T-helper 2 cell treated with Interferon-gamma antibody and Interleukin-4, amounts not matched to agents 5 μg/mL and 100 μg/mL, for 36 hours (primary cell): ENCODE results near the gene TMEM125.

Source experiments
- DNase-seq: peaks from one replicate; pipeline ENCODE4 v3.0.0; 2021; ENCODE audit warnings: low spot score
- H3K27ac Mint-ChIP-seq: one replicate; pipeline ENCODE4 v1.8.0; 2021; ENCODE audit warnings: mild to moderate bottlenecking, mixed read lengths
- H3K27me3 Mint-ChIP-seq: one replicate; pipeline ENCODE4 v1.8.0; 2021; ENCODE audit warnings: low read depth, mixed read lengths
- H3K36me3 Mint-ChIP-seq: one replicate; pipeline ENCODE4 v1.8.0; 2021; ENCODE audit warnings: low read depth, mixed read lengths
- H3K4me1 Mint-ChIP-seq: one replicate; pipeline ENCODE4 v1.8.0; 2021; ENCODE audit warnings: low read depth, mixed read lengths
- H3K4me3 Mint-ChIP-seq: one replicate; pipeline ENCODE4 v1.8.0; 2022; ENCODE audit warnings: mild to moderate bottlenecking, moderate library complexity, mixed read lengths
- H3K9me3 Mint-ChIP-seq: one replicate; pipeline ENCODE4 v1.8.0; 2021; ENCODE audit warnings: mixed read lengths

The TMEM125 gene

GRCh38 chr1:43303471-43304313 lies 33.9 kb downstream of the TMEM125 start:
- no peaks in the 10 kb centered on the region for H3K9me3 Mint-ChIP-seq
- no peaks in the 10 kb centered on the region for H3K36me3 Mint-ChIP-seq
- H3K4me1 Mint-ChIP-seq, result no peaks in the 10 kb centered on the region
- peak overlapping the region; percentile 13 for H3K27ac Mint-ChIP-seq
- H3K27me3 Mint-ChIP-seq, result no peaks in the 10 kb centered on the region
- no peak overlapping the region for H3K4me3 Mint-ChIP-seq
- no peak for DNase-seq

DNA sequence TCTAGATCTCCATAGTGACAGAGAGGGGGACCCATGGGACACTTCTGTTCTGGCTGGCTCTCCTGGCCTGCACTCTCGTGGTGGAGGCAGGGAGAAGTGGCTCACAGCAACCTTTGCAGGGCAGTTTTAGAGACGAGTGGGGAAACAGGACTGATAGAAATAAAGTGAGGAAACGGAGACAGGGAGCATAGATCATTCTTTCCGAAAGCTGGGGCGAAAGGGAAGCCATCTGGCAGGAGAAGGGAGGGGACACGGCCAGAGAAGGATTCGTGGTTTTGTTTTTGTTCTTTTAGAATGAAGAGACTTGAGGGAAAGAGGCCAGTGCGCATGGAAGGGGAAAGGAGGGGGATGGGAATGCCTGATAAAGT lies 34.5 kb downstream of the TMEM125 start:
- Mint-ChIP-seq H3K4me3 (no peak overlapping the region), H3K4me1 (no peaks in the 10 kb centered on the region), H3K9me3 (no peaks in the 10 kb centered on the region), H3K27ac (peak overlapping the region; percentile 13), H3K27me3 (no peaks in the 10 kb centered on the region), H3K36me3 (no peaks in the 10 kb centered on the region)
- no peak for DNase-seq

DNA sequence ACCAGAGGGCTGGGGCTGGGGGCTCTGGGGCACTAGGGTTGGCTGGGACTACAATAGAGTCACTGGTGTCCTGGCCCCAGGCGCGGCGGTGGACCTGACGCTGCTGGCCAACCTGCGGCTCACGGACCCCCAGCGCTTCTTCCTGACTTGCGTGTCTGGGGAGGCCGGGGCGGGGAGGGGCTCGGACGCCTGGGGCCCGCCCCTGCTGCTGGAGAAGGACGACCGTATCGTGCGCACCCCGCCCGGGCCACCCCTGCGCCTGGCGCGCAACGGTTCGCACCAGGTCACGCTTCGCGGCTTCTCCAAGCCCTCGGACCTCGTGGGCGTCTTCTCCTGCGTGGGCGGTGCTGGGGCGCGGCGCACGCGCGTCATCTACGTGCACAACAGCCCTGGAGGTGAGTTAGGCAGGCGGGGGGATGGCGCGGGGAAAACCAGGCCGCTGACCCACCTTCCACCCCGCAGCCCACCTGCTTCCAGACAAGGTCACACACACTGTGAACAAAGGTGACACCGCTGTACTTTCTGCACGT lies 35.1 kb downstream of the TMEM125 start:
- H3K27me3 Mint-ChIP-seq, result no peaks in the 10 kb centered on the region
- H3K36me3 Mint-ChIP-seq, result no peaks in the 10 kb centered on the region
- no peak overlapping the region for H3K4me3 Mint-ChIP-seq
- H3K27ac Mint-ChIP-seq, result no peak overlapping the region
- H3K4me1 Mint-ChIP-seq, result no peaks in the 10 kb centered on the region
- no peak for DNase-seq
- no peaks in the 10 kb centered on the region for H3K9me3 Mint-ChIP-seq

DNA sequence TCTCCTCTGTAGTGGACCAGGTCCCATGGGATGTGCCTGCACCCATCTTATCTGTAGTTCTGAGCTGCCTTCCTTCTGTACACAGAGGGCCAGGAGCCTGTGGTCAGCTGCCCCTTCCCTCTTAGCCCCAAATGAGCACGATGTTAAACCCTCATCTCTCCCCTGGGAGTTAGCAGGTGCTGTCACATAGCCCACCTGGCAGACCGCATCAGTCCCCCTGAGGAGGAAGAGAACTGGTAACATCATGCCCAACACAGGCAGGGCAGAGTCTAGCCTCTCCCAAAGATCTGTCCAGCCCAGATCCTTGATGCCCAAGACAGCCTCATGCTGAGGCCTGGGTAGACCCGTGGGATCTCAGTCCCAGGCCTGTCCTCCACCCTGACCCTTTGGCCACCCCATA lies 35.7 kb downstream of the TMEM125 start:
- no peaks in the 10 kb centered on the region for H3K9me3 Mint-ChIP-seq
- no peaks in the 10 kb centered on the region for H3K27me3 Mint-ChIP-seq
- no peaks in the 10 kb centered on the region for H3K36me3 Mint-ChIP-seq
- H3K4me3 Mint-ChIP-seq, result no peak overlapping the region
- DNase-seq, result no peak
- no peaks in the 10 kb centered on the region for H3K4me1 Mint-ChIP-seq
- no peak overlapping the region for H3K27ac Mint-ChIP-seq

GRCh38 chr1:43305926-43306687 lies 36.3 kb downstream of the TMEM125 start:
- no peaks in the 10 kb centered on the region for H3K4me1 Mint-ChIP-seq
- no peaks in the 10 kb centered on the region for H3K9me3 Mint-ChIP-seq
- H3K4me3 Mint-ChIP-seq, result no peak overlapping the region
- no peak overlapping the region for H3K27ac Mint-ChIP-seq
- DNase-seq, result no peak
- H3K36me3 Mint-ChIP-seq, result no peaks in the 10 kb centered on the region
- H3K27me3 Mint-ChIP-seq, result no peaks in the 10 kb centered on the region

- H3K27ac Mint-ChIP-seq, result no peak overlapping the region
Observed at GRCh38 chr1:43306688-43307457, 37.1 kb downstream of the TMEM125 start.

GRCh38 chr1:43307458-43308158 lies 37.8 kb downstream of the TMEM125 start:
- H3K27me3 Mint-ChIP-seq, result no peaks in the 10 kb centered on the region
- H3K27ac Mint-ChIP-seq, result no peak overlapping the region
- no peak for DNase-seq

More at GRCh38 chr1:43306688-43307457, 37.1 kb downstream of the TMEM125 start:
- Mint-ChIP-seq H3K4me3 (no peak overlapping the region), H3K36me3 (no peaks in the 10 kb centered on the region), H3K27me3 (no peaks in the 10 kb centered on the region), H3K9me3 (no peaks in the 10 kb centered on the region), H3K4me1 (no peaks in the 10 kb centered on the region)
- DNase-seq, result no peak

GRCh38 chr1:43308635-43309404 lies 39.0 kb downstream of the TMEM125 start:
- Mint-ChIP-seq H3K27me3 (no peaks in the 10 kb centered on the region), H3K4me3 (no peak overlapping the region), H3K4me1 (no peaks in the 10 kb centered on the region), H3K36me3 (no peaks in the 10 kb centered on the region), H3K27ac (no peak overlapping the region), H3K9me3 (no peaks in the 10 kb centered on the region)
- no peak for DNase-seq

More at GRCh38 chr1:43307458-43308158, 37.8 kb downstream of the TMEM125 start:
- Mint-ChIP-seq H3K36me3 (no peaks in the 10 kb centered on the region), H3K4me3 (no peak overlapping the region), H3K9me3 (no peaks in the 10 kb centered on the region), H3K4me1 (no peaks in the 10 kb centered on the region)

DNA sequence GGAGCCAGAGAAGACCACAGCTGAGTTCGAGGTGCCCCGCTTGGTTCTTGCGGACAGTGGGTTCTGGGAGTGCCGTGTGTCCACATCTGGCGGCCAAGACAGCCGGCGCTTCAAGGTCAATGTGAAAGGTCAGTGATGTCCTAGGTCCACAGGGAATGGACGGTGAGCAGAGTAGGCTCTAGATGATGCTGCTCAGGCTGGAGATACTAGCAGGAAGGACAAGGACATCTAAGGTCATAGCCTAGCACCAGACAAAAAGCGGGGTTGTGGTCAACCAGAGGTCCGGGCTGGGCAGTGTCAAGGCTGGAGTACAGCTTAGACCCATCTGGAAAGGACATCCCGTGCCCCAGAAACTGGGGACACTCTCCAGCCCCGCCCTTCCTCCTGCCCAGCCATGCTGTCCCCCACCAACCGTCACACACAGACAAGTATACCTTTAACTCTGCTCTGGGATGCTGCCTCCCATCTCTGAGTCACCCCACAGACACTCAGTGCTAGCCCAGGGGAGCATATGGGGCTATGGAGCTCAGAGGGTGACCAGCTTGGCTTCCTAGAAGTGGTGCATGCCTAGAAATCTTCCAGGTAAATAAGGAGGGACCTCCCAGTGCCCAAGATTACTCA lies 39.7 kb downstream of the TMEM125 start:
- DNase-seq, result no peak
- Mint-ChIP-seq H3K27me3 (no peaks in the 10 kb centered on the region), H3K4me3 (no peak overlapping the region), H3K9me3 (no peaks in the 10 kb centered on the region), H3K4me1 (no peaks in the 10 kb centered on the region), H3K27ac (no peak overlapping the region), H3K36me3 (no peaks in the 10 kb centered on the region)

DNA sequence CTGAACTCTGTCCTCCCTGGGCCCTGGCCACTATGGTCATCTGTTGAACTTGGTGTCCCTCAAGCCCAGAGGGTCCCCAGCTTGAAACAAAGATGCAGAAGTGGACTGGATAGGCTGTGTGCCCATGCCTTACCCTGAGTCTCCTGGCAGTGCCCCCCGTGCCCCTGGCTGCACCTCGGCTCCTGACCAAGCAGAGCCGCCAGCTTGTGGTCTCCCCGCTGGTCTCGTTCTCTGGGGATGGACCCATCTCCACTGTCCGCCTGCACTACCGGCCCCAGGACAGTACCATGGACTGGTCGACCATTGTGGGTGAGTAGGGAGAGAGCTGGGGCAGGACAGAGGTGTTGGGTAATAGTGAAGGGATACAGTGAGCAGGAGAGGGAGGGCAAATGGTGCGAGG lies 41.7 kb downstream of the TMEM125 start:
- H3K27me3 Mint-ChIP-seq, result no peaks in the 10 kb centered on the region
- H3K27ac Mint-ChIP-seq, result no peak overlapping the region
- no peak for DNase-seq
- H3K36me3 Mint-ChIP-seq, result no peaks in the 10 kb centered on the region
- H3K9me3 Mint-ChIP-seq, result no peaks in the 10 kb centered on the region
- no peak overlapping the region for H3K4me3 Mint-ChIP-seq
- no peaks in the 10 kb centered on the region for H3K4me1 Mint-ChIP-seq

DNA sequence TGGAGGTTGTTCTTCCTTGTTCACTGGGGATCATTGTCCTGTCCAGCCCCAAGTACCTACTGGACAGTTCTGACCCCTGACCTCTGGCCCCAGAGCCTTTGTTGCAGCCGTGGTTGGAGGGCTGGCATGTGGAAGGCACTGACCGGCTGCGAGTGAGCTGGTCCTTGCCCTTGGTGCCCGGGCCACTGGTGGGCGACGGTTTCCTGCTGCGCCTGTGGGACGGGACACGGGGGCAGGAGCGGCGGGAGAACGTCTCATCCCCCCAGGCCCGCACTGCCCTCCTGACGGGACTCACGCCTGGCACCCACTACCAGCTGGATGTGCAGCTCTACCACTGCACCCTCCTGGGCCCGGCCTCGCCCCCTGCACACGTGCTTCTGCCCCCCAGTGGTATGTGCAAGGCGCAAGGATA lies 42.4 kb downstream of the TMEM125 start:
- no peaks in the 10 kb centered on the region for H3K27me3 Mint-ChIP-seq
- H3K36me3 Mint-ChIP-seq, result no peaks in the 10 kb centered on the region
- no peaks in the 10 kb centered on the region for H3K9me3 Mint-ChIP-seq
- no peak for DNase-seq
- no peak overlapping the region for H3K27ac Mint-ChIP-seq
- no peak overlapping the region for H3K4me3 Mint-ChIP-seq
- no peaks in the 10 kb centered on the region for H3K4me1 Mint-ChIP-seq

DNA sequence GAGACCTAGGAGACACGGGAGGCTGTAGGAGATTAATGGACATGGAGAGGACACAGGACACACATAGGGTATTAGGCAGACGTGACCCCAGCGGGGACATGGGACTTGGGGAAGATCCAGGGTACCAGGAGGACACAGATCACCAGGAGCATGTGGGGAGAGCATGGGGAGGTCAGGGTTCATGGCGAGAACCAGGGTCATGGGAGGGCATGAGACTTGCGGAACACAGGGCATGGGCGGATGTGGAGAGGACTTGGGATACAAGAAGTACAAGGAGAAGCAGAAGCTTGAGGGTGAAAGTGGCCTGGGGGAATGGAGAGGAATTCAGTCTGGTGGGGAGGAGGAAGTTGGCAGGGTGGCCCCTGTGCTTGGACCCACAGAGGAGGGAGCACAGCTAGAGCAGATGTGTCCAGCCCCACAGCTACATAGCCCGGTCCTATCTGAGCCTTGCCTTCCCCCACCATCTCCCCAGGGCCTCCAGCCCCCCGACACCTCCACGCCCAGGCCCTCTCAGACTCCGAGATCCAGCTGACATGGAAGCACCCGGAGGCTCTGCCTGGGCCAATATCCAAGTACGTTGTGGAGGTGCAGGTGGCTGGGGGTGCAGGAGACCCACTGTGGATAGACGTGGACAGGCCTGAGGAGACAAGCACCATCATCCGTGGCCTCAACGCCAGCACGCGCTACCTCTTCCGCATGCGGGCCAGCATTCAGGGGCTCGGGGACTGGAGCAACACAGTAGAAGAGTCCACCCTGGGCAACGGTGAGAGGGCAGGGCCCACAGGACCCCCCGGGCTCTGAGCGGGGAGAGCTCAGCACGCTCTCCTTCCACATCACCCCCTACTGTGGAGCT lies 43.1 kb downstream of the TMEM125 start:
- Mint-ChIP-seq H3K9me3 (no peaks in the 10 kb centered on the region), H3K4me1 (no peaks in the 10 kb centered on the region), H3K27ac (no peak overlapping the region), H3K36me3 (no peaks in the 10 kb centered on the region), H3K4me3 (no peak overlapping the region), H3K27me3 (no peaks in the 10 kb centered on the region)
- DNase-seq, result no peak
